ENCODE results near the gene SCLT1. TPM values are rescaled to one million over a fixed set of nuclear protein-coding genes. Genes with fewer than 3 reads are reported as not detected.
"Not testable (repeated sequence)": the region's sequence is repeated elsewhere in the genome, so short reads cannot be mapped to it uniquely, and the experiment has no call there.

The SCLT1 gene
- total RNA-seq = 7.2 TPM
- long read RNA-seq, partial matches to known transcripts = 1 of 4 reads
- long read RNA-seq, other reads (novel, unspliced or antisense) = 1 of 4 reads

DNA sequence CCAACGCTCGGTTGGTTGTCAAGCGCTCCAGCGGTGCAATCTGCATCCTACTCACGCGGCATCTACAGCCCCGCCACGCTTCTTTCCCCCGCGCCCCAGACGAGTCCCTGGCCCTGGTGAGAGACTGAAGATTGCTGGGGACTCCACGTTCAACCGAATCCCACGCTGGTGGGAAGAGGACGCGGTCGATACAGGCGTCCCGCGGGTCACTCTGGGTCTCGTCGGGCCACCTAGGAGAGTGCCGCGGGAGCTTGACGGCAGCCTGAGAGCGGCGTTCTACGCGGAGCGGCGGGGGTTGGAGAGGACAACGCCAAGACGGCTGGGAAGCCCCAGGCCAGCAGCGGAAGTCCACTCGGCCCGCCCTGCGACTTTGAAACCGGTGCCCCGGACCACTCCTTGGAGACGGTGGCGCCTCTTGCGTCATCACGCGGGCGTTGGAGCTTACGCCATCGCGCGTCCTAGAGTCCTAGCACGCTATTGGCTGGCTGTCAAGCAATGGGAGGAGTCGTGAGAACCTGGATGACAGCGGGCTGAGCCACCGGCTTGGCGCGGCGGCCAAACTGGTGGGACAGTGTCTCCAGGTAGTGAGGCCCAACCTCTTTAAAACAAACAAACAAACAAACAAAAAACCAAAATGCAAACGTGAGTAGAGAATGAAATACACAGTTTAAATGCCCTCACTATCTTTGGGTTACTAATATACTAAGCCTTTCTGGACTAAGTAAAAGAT lies at the start of gene SCLT1:
SCLT1 (minus strand) TSS at position 349 of the 730 bp plus-strand sequence. CDS start 436 bp downstream, outside the sequence.
- peak; percentile 99 for ATAC-seq

DNA sequence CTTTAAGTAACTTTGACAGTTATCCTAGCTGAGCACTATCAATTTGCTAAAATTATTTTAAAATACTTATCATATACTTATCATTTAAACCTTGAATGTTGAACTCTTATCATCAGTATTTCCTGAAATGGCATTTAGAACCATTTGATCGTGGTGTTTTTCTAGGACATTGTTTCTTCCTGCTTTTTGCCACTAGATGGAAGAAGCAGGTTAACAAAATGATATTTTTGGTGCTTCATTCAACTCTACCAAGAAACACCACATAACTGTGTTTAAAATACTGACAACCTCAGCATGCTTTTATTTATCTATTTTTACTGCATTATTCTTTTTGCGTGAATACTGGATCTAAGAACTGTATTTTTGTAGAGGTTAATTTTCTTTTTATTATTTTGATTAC lies 47.2 kb upstream of the SCLT1 start:
- intact Hi-C loops (cut with DNase I) = no loop called here
- DNase-seq (ENCODE audit: missing footprints) = no peak
- no peak for ATAC-seq

More for the DNA sequence above, at the start of gene SCLT1:
- DNase-seq (ENCODE audit: missing footprints) = peak; percentile 99
- intact Hi-C loops (cut with DNase I) = loop anchor here (10.0 kb wide), 2 partner anchors 279 to 809 kb away; partner anchors contain the start of gene PGRMC2

DNA sequence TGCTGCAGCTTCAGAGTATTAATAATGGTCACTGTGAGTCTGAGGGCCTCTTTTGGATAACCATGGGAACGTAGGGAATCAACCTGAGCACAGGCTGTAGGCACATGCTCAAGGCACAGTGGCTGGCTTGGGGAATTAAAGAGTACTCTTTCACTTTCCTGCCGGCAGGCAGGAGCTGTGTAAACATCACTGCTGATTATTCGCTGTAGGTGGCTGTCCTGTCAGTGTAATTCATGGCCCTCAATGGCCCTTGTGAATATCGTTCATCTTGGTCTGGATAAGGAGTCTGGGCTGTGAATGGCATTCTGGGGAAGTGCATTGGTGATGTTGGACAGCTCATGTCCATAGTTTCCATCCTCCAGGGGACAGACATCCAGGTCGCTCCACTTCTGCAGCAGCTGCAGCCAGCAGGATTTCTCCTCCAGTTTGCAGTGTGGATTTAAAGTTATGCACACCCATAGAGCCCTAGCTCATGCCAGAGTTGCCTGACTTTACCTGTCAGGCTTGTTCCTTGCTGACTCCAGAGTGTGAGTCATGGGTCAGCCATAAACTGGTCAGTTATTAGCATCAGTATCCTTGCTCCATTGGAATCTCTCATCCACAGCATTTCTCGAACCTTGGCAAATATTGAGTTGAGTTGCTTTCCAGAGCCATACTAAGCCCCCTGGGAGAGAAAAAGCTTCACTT lies 45.6 kb upstream of the SCLT1 start:
- ATAC-seq (no peak), DNase-seq (ENCODE audit: missing footprints) (no peak)
- intact Hi-C loops (cut with DNase I) = no loop called here

DNA sequence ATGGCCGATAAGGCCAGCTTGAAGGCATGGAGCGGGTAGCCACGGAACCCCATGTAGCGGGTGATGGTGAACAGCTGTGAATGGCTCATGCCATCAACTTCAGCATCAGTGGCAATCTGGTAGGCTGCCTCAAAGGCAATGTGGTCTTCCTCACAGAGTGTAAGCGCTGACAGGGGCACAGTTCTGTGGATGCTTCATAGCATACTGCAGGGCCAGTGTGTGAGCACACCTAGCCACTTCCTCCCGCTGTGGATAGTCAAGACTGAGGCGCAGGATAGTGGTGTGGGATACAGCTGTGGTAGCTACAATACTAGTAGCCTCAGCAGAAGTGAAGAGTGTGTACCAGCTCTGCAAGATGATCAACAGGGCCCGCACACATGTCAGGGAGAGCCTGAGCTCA lies 43.1 kb upstream of the SCLT1 start:
- ATAC-seq = no peak
- intact Hi-C loops (cut with DNase I) = no loop called here
- no peak for DNase-seq (ENCODE audit: missing footprints)

DNA sequence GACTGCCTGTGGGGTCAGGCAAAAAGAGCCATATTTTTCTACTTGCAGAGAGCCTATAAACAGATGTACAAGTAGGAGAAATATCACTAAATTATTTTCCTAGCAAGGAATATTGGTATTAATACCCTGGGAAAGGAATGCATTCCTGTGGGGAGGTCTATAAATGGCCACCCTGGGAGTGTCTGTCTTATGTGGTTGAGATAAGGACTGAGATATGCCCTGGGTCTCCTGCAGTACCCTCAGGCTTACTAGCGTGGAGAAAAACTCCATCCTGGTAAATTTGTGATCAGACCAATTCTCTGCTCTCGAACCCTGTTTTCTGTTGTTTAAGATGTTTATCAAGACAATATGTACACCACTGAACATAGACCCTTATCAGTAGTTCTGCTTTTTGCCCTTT lies 38.0 kb upstream of the SCLT1 start:
- DNase-seq (ENCODE audit: missing footprints) (no peak), ATAC-seq (no peak)
- intact Hi-C loops (cut with DNase I) = no loop called here

DNA sequence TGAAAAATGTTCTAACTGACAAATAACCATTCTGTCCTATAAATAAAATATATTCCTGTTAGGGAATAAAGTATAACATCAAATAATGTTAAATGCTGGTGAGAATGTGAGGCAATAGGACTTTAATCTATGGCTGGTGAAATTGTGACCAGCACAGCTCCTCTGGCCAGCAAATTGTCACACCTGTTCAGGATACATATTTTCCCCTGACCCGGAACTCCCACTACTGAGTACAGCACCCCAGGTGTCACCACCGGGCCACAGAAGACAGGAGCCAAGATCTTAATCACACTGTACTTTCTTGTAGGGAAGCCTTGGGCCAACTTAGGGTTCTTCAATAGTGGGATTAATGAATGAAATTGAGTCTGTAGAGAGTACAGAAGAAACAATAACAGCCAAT lies 35.8 kb upstream of the SCLT1 start:
- intact Hi-C loops (cut with DNase I) = no loop called here
- DNase-seq (ENCODE audit: missing footprints) (no peak), ATAC-seq (no peak)

DNA sequence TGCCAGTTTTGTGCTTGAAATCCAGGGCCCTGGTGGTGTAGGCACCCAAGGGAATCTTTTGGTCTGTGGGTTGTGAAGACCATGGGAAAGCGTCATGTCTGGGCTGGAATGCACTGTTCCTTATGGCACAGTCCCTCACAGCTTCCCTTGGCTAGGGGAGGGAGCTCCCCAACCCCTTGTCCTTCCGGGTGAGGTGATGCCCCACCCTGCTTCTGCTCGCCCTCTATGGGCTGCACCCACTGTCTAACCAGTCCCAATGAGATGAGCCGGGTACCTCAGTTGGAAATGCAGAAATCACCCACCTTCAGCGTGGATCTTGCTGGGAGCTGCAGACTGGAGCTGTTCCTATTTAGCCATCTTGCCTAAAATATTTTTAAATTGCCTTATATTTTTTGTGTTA lies 33.3 kb upstream of the SCLT1 start:
- ATAC-seq; intact Hi-C loops (cut with DNase I); DNase-seq (ENCODE audit: missing footprints): not testable (repeated sequence)

DNA sequence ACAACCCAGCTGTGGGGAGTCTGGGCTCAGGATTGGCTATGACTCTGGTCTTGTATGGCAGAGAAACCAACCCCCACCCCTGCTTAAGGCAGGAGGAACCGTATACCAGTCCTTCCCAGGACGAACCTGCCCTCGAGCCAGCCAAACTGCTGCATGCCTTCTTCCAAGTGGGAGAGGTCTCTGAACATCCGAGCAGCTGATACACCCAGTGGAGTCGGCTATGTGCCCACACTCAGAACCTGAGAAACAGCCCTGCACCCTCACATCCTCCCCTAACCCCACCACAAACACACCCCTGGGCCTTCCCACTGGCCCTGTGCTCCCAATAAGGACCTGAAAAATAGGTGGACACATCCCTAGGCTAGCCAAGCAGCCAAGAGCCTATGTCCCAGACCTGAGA lies 24.4 kb upstream of the SCLT1 start:
- ATAC-seq = no peak
- intact Hi-C loops (cut with DNase I) = no loop called here
- DNase-seq (ENCODE audit: missing footprints) = no peak

DNA sequence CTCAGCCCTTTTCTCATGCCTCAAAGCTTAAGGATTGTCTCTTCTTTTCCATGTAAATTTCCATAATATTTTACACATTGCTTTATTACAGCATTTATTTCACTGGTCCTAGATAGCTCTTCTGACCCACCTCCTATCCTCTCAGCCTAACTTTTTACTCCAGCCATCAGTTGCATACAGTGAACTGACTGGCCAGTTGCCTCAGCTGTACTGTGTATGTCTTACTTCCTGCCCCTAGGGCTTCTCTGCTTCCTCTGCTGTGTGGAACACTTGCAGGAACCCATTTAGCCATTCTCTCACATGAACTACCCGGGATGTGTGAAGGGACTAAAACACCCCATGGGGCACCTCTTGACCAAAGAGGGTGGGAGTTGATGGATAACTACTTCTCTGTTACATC lies 20.6 kb upstream of the SCLT1 start:
- intact Hi-C loops (cut with DNase I) = no loop called here
- DNase-seq (ENCODE audit: missing footprints) = no peak
- ATAC-seq = no peak

DNA sequence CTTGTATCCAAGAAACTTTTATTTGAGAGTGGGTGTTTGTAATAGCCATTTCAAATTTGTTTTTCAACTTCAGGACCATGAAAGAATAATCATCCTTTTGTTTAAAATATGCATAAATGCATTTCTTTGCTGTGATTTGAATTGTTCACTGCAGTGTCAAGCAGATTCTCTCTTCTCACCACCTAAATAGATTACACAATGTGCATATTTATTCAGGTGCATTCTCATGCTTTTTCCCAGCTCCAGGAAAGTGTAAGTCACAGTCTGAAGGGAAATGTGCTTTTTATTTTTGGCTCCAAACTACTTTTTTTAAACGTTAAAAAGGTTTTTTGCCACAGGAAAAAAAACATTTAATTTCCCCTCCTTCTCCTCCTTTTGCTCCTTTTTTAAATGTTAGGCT lies 20.1 kb upstream of the SCLT1 start:
- ATAC-seq = no peak
- intact Hi-C loops (cut with DNase I) = no loop called here
- DNase-seq (ENCODE audit: missing footprints) = no peak

DNA sequence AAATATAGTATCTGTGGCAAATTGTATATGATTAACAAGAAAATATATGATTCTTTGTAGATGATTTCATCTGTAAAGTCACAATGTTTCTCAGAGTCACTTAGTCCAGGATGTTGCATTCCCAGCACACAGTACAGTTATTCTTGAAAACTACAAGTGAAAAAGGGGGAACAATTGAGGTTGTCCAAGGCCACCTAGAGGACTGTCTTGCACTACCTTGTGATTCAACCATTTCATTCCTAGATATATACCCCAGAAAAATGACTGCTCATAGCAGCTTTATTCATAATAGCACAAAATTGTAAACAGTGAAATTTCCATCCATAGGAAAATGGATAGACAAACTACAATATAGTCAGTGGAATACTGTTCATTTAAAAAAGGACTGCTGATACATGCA lies 18.6 kb upstream of the SCLT1 start:
- intact Hi-C loops (cut with DNase I) = no loop called here
- DNase-seq (ENCODE audit: missing footprints) = no peak

DNA sequence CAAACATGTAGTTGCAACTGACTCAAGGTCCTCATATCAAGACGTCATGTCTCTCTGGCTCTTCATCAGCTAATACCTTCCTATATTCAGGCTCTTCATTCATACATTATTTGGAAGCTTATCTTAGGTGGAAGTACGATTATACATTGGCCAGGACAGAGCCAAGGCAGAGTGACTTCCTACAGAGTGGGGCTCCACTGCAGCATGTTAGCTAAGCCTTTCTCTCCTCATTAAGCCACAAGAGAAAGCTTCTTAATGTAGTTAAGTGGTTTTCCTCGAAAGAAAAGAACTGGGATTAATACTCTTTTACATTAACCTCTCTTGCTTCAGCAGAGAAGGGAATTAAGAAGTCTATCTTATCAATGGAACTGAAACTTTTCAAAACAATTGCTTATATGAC lies 17.6 kb upstream of the SCLT1 start:
- DNase-seq (ENCODE audit: missing footprints) (no peak), ATAC-seq (no peak)
- intact Hi-C loops (cut with DNase I) = no loop called here

More for the DNA sequence above, 18.6 kb upstream of the SCLT1 start:
- ATAC-seq = no peak

DNA sequence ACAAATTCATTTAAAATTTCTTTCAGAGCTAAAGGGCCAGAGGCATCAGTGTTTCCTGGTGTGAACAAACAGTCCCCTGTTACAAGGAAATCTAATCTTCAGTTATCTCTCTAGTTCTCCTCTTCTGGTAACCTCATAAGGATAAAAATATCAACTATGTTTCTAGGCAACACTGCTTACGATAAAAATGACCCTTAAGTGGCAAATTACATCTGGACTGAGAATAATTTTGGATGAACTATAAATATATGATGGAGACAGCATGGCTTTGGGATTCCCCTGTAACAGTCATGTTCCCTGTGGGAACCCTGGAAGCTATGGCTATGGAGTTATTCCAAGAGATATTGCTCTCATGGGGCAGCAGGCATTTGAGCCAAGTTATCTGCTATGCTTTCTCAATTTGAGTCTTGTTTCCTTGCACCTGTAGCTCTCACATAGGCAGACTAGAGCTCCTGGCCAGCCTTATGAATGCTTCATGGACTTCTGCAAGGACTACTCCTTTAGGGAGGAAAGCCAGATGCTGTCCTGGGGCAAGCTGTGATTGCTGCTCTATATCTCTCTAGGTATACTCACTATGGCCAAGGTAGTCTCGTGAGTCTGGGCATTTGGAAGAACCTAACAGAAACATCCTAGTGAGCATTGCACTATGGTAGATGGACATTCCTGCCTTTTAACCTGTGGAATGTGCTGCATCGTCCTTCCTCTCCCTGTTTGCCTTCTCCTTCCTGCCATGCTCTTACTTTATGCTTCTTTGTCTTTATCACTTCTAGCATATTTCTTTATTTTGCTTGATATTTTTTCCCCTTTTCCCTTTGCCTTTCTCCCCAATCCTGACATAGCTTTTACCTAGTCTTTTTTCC lies 16.9 kb upstream of the SCLT1 start:
- intact Hi-C loops (cut with DNase I) = no loop called here
- peak; percentile 52 for ATAC-seq
- DNase-seq (ENCODE audit: missing footprints) = no peak

DNA sequence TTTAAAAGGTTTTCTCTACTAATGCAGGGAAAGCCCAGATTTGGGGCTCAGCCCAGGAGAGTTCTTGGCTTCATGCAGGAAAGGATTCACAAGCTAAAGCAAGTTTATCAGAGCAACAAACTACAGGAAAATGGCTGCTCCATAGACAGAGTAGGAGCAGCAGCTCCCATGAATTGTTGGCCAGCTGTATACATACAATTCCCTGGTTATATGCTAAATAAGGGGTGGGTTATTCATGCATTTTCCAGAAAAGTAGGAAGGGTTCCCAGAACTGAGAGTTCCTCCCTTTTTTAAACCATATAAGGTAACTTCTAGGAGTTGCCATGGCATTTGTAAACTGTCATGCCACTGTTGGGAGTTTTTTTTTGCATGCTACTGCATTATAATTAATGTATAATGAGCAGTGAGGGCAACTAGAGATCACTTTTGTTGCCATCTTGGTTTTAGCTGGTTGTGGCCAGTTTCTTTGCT lies 5.2 kb upstream of the SCLT1 start:
- DNase-seq (ENCODE audit: missing footprints) (no peak), ATAC-seq (no peak)
- intact Hi-C loops (cut with DNase I) = loop anchor here (10.0 kb wide), 2 partner anchors 284 to 814 kb away; partner anchors contain the start of gene PGRMC2

DNA sequence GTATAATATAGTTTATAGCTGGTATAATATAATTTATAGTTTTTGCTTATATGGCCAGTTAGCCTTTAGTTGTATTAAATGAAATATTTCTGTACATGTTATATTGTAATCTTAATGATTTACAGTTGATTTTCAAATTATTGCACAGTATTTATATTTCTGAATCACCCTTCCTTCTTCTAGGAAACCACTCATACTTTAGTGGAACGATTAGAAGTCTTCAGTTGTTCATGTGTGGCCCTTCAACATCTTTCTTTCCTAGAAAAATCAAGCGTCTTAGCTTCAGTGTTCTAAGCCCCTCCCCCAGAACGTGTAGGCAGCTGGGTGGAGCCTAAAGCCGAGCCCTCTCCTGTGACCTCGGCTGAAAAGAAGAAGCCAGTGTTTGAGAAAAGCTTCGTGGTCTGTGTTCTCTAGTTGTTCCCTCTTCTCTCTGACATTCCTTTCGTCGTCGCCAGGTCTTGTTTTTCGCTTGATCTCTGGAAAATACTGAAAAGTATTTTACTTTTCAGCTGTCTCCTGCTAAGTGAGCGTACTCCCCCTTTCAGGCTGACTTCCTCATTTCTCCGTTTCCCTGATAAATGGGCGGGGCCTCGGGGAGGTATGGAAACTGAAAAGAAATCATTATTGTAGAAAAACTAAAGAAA lies 2.6 kb upstream of the SCLT1 start, which contains the start of gene C4orf33:
C4orf33 (plus strand) TSS at position 342 of the 644 bp plus-strand sequence. CDS start 6,459 bp downstream, outside the sequence.
- intact Hi-C loops (cut with DNase I) = loop anchor here (10.0 kb wide), 2 partner anchors 281 to 811 kb away; partner anchors contain the start of gene PGRMC2
- ATAC-seq = peak; percentile 66
- peak; percentile 82 for DNase-seq (ENCODE audit: missing footprints)

DNA sequence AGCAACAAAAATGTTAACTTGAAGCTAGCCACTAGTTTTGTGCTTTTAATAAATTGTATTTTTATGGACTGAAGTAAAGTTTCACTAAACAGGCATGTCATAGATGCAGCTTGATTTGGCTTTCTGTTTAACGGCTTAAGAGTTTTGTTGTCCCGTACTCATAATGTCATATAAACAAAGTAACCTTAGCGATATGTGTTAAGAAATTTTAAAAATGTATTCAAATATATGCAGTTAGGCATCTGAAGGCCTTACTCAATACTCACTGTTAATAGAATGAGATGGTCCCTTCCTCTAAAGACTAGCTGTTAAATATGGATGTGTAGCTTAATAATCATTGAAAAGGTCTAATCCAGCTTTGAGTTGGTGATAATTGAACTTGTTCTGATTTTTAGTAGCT lies 1.0 kb upstream of the SCLT1 start:
- no peak for DNase-seq (ENCODE audit: missing footprints)
- ATAC-seq = no peak
- intact Hi-C loops (cut with DNase I) = loop anchor here (10.0 kb wide), 2 partner anchors 280 to 810 kb away; partner anchors contain the start of gene PGRMC2

DNA sequence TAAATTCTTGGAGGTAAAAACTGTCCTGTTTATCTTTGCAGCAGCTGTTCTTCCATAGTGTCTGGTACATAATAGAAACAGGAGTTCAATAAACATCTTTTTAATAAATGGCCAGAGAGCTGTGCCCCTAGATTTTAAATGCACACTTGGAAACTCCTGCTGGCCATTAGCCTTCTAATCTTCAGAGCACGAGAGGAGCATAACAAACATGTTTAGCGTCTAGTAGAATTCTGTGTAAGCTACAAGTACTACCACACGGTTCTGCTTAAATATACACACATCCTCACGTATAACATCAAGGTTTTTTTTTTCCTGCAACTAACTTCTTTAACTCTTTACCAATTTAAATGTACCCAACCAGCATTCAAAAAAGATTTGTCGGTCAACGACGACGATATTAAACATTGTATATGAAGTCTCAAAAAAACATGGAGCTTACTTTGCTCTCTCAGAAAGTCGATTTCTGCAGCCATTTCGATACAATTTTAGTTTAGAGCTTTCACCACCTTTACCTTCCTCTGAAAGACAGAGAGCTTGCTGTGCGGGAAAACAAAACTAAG lies 628 bp downstream of the SCLT1 start:
- no peak for ATAC-seq
- DNase-seq (ENCODE audit: missing footprints) = no peak
- intact Hi-C loops (cut with DNase I) = loop anchor here (10.0 kb wide), 2 partner anchors 278 to 808 kb away; partner anchors contain the start of gene PGRMC2

DNA sequence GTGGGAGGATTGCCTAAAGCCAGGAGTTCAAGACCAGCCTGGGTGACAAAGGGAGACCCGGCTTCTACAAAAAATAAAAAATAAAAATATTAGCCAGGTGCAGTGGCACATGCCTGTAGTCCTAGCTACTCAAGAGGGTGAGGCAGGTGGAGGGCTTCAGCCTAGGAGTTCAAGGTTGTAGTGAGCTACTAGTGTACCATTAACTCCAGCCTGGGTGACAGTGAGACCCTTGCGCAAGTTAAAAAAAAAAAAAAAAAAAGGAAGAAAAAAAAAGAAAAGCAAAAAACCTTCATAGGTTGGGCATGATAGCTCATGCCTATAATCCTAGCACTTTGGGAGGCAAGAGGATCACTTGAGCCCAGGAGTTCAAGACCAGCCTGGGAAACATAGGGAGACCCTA lies 5.8 kb downstream of the SCLT1 start:
- ATAC-seq = no peak

More for the DNA sequence above, 5.8 kb downstream of the SCLT1 start:
- no peak for DNase-seq (ENCODE audit: missing footprints)
- intact Hi-C loops (cut with DNase I) = loop anchor here (10.0 kb wide), 1 partner anchor 53 kb away; no protein-coding TSS in a partner anchor
